ENCODE measurements around the gene HIGD1C. TPM values are rescaled to one million over a fixed set of nuclear protein-coding genes. Genes with fewer than 3 reads are reported as not detected.

The HIGD1C gene
- total and polyA plus RNA-seq, 2 of the 8 experiments (the other 6 are each of a cell fraction or from before 2014, with no cell fraction given) = not detected

- Histone ChIP-seq H3K79me1 (ENCODE audit: low read depth, low read length) (no peaks in the 10 kb centered on the region; the same call in 1 of the 2 replicates), H3K4me3 (ENCODE audit: extremely low read depth in 1 of 4, insufficient read depth in 2 of 4, low read depth in 3 of 4, low read length in 4 of 4) (no peak overlapping the region), H3K27me3 (replicated peaks in 1 of 4; ENCODE audit: control insufficient read depth in 3 of 4, extremely low read depth in 1 of 4, insufficient read depth in 3 of 4, low read length in 3 of 4) (no peaks in the 10 kb centered on the region), H3K4ac (replicated peaks; ENCODE audit: insufficient read length, low read depth, low read length) (no peak overlapping the region), H3K56ac (replicated peaks; ENCODE audit: insufficient read length, low read depth, low read length) (no peak overlapping the region), H2AK5ac (ENCODE audit: low read depth, low read length) (no peak overlapping the region), H3K79me2 (ENCODE audit: control insufficient read depth in 1 of 2, insufficient read depth in 2 of 2, low read length in 2 of 2) (no peaks in the 10 kb centered on the region), H3K27ac (ENCODE audit: low read depth, low read length) (no peak overlapping the region), H3K9ac (replicated peaks in 1 of 4; ENCODE audit: extremely low read depth in 1 of 4, low read depth in 3 of 4, low read length in 3 of 4) (no peak overlapping the region), H2BK20ac (ENCODE audit: low read length) (no peak overlapping the region), H4K8ac (ENCODE audit: extremely low read depth, insufficient read depth, low read length) (no peak overlapping the region), H3K18ac (ENCODE audit: extremely low read depth, low read length) (no peak overlapping the region), H3K9me3 (ENCODE audit: insufficient read depth in 2 of 2, low read depth in 1 of 2, low read length in 1 of 2) (no peaks in the 10 kb centered on the region), H4K91ac (replicated peaks; ENCODE audit: insufficient read length, low read length) (no peak overlapping the region), H3K4me1 (replicated peaks in 1 of 4; ENCODE audit: control insufficient read depth in 3 of 4, insufficient read depth in 4 of 4, low read length in 3 of 4) (peaks cover 0 to 2% (median under 1%) of the 10 kb centered on the region in 4 experiments; a peak in 4 of 7 replicates), H2AFZ (ENCODE audit: low read length) (no peak overlapping the region), H2BK120ac (replicated peaks; ENCODE audit: low read depth, low read length) (no peak overlapping the region), H4K5ac (ENCODE audit: insufficient read length, low read depth, low read length) (no peak overlapping the region), H3K4me2 (ENCODE audit: insufficient read depth in 1 of 2, low read depth in 2 of 2, low read length in 2 of 2) (no peak overlapping the region), H2BK5ac (ENCODE audit: low read depth, low read length) (no peak overlapping the region), H3K14ac (ENCODE audit: insufficient read length) (no peak overlapping the region), H3K36me3 (ENCODE audit: control insufficient read depth in 2 of 4, insufficient read depth in 4 of 4, low read length in 3 of 4) (peaks cover 2 to 21% (median 9%) of the 10 kb centered on the region in 4 experiments), H3K23ac (ENCODE audit: insufficient read length) (no peak overlapping the region), H3K23me2 (ENCODE audit: low read depth, low read length) (no peaks in the 10 kb centered on the region), H2BK15ac (ENCODE audit: low read length) (no peak overlapping the region), H4K20me1 (replicated peaks in 1 of 2; ENCODE audit: control insufficient read depth in 1 of 2, insufficient read depth in 2 of 2, low read length in 2 of 2) (no peaks in the 10 kb centered on the region), H2BK12ac (ENCODE audit: low read depth, low read length) (no peak overlapping the region)
- FAIRE-seq (no peak), DNase-seq (ENCODE audit: low read depth in 1 of 2, low spot score in 2 of 2) (no peak)
- CTCF ChIA-PET (ENCODE audit: partially characterized antibody) = interaction anchor here (1.0 to 6.9 kb wide), 5 partner anchors 8 to 237 kb away, joined by 3 to 66 read pairs (median 3); partner anchors contain the start of gene SLC11A2
- POLR2A ChIA-PET (ENCODE audit: partially characterized antibody) = interaction anchor here (0.6 to 1.0 kb wide), 2 partner anchors 24 to 222 kb away, joined by 3 to 6 read pairs; partner anchors contain the start of gene SLC11A2
- TF ChIP-seq E2F6 (IDR thresholded peaks at IDR 0.05) (no peak), CBX5 (IDR thresholded peaks at IDR 0.05; ENCODE audit: low read depth, low read length) (no peak), KDM1A (IDR thresholded peaks at IDR 0.05; ENCODE audit: borderline replicate concordance, low read length) (no peak)
- 96% methylated on average over 1 of the region's 1 CpG; no CpG with 5 or more reads in 1 of the 2 experiments for whole genome bisulfite sequencing, 2 experiments (ENCODE audit: extremely low coverage in 1 of 2, insufficient coverage in 1 of 2, insufficient read length in 1 of 2, insufficient replicate concordance in 2 of 2, low coverage in 1 of 2, low lambda C conversion rate in 2 of 2, missing lambda C conversion rate in 1 of 2)
These were observed 49.5 kb downstream of the HIGD1C start for GRCh38 chr12:51001799-51002198.

All from H1 (cell line).